ENCODE measurements around the gene ABHD14A.
A peak's percentile ranks its signal among the peaks of the same experiment; 100 is the strongest.
"Not testable (repeated sequence)": the region's sequence is repeated elsewhere in the genome, so short reads cannot be mapped to it uniquely, and the experiment has no call there.

ABHD14A gene

GRCh38 chr3:51990501-51990971 is 15.7 kb downstream of the ABHD14A start:
- DNase-seq (ENCODE audit: insufficient read length, low spot score); FAIRE-seq: not testable (repeated sequence)

- no peak for DNase-seq (ENCODE audit: insufficient read length, low spot score)
- no peak for FAIRE-seq
These were observed 17.3 kb downstream of the ABHD14A start for GRCh38 chr3:51992017-51992682.

- not testable (repeated sequence) for DNase-seq (ENCODE audit: insufficient read length, low spot score); FAIRE-seq
These were observed 18.8 kb downstream of the ABHD14A start for GRCh38 chr3:51993657-51994056.

- DNase-seq (ENCODE audit: insufficient read length, low spot score), result no peak
- FAIRE-seq, result peak; percentile 4
These were observed 19.7 kb downstream of the ABHD14A start for GRCh38 chr3:51994530-51994929.

GRCh38 chr3:51995346-51996163 is 20.7 kb downstream of the ABHD14A start, which contains the start of gene RPL29:
RPL29 (minus strand) TSS chr3:51995895; CDS start chr3:51995461, 434 bp downstream.
- FAIRE-seq, result peak; percentile 89
- DNase-seq (ENCODE audit: insufficient read length, low spot score), result peak; percentile 89

GRCh38 chr3:51997172-51997571 is 22.3 kb downstream of the ABHD14A start:
- no peak for FAIRE-seq

GRCh38 chr3:51997935-51998596 is 23.2 kb downstream of the ABHD14A start:
- DNase-seq (ENCODE audit: insufficient read length, low spot score), result no peak
- peak; percentile 57 for FAIRE-seq

More at GRCh38 chr3:51997172-51997571, 22.3 kb downstream of the ABHD14A start:
- no peak for DNase-seq (ENCODE audit: insufficient read length, low spot score)

GRCh38 chr3:51998774-51999173 is 23.9 kb downstream of the ABHD14A start:
- DNase-seq (ENCODE audit: insufficient read length, low spot score) (no peak), FAIRE-seq (no peak)

GRCh38 chr3:51999846-52000245 is 25.0 kb downstream of the ABHD14A start:
- no peak for FAIRE-seq

GRCh38 chr3:52001443-52001974 is 26.6 kb downstream of the ABHD14A start:
- peak; percentile 94 for DNase-seq (ENCODE audit: insufficient read length, low spot score)
- peak; percentile 97 for FAIRE-seq

More at GRCh38 chr3:51999846-52000245, 25.0 kb downstream of the ABHD14A start:
- no peak for DNase-seq (ENCODE audit: insufficient read length, low spot score)

GRCh38 chr3:52002748-52003147 is 27.9 kb downstream of the ABHD14A start:
- no peak for DNase-seq (ENCODE audit: insufficient read length, low spot score)

GRCh38 chr3:52004163-52004787 is 29.4 kb downstream of the ABHD14A start:
- DNase-seq (ENCODE audit: insufficient read length, low spot score), result peak; percentile 60
- peak; percentile 28 for FAIRE-seq

More at GRCh38 chr3:52002748-52003147, 27.9 kb downstream of the ABHD14A start:
- FAIRE-seq, result peak; percentile 4

- DNase-seq (ENCODE audit: insufficient read length, low spot score), result no peak
- FAIRE-seq, result no peak
These were observed 30.1 kb downstream of the ABHD14A start for GRCh38 chr3:52004906-52005395.

GRCh38 chr3:52005571-52005986 is 30.7 kb downstream of the ABHD14A start:
- DNase-seq (ENCODE audit: insufficient read length, low spot score) (peak; percentile 75), FAIRE-seq (peak; percentile 88)

GRCh38 chr3:52006017-52006819 is 31.4 kb downstream of the ABHD14A start:
- DNase-seq (ENCODE audit: insufficient read length, low spot score) (no peak), FAIRE-seq (peak; percentile 75)

GRCh38 chr3:52006820-52007133 is 31.9 kb downstream of the ABHD14A start:
- FAIRE-seq (peak; percentile 54), DNase-seq (ENCODE audit: insufficient read length, low spot score) (no peak)

GRCh38 chr3:52007291-52007690 is 32.4 kb downstream of the ABHD14A start:
- FAIRE-seq (no peak), DNase-seq (ENCODE audit: insufficient read length, low spot score) (no peak)

- DNase-seq (ENCODE audit: insufficient read length, low spot score), result no peak
- FAIRE-seq, result no peak
These were observed 35.6 kb downstream of the ABHD14A start for GRCh38 chr3:52010431-52010830.

GRCh38 chr3:52012699-52013098 is 37.8 kb downstream of the ABHD14A start:
- FAIRE-seq (no peak), DNase-seq (ENCODE audit: insufficient read length, low spot score) (no peak)
